OCI-LY3 (cell line): ENCODE measurements around the gene PRPH.
A peak's percentile ranks its signal among the peaks of the same experiment; 100 is the strongest.

Experiments used
- H2AFZ ChIP-seq: fragments of 200-600, 300-600 bp; shearing (Covaris generic); 2 replicates; pipeline ENCODE4 v1.6.0; 2014; ENCODE audit warnings: antibody characterized with exemption, low read depth, low read length
- H3K27ac ChIP-seq: fragments of 200-600, 300-600 bp; sonication (generic); 2 replicates; pipeline ENCODE4 v1.5.1; 2014; ENCODE audit warnings: mild to moderate bottlenecking, low read length, moderate library complexity, mixed read lengths
- H3K27me3 ChIP-seq: fragments of 200-600, 300-600 bp; sonication (generic); 2 replicates; pipeline ENCODE4 v1.6.1; 2014; ENCODE audit warnings: low read depth, low read length, mixed read lengths
- H3K36me3 ChIP-seq: fragments of 200-600, 300-600 bp; sonication (generic); replicated peaks from 2 replicates; pipeline ENCODE3; 2014; ENCODE audit warnings: low read depth, low read length, mixed read lengths
- H3K4me1 ChIP-seq: fragments of 300-600, 200-600 bp; sonication (generic); 2 replicates; pipeline ENCODE4 v1.6.1; 2014; ENCODE audit warnings: low read length, mixed read lengths
- H3K4me2 ChIP-seq: fragments of 200-600, 300-600 bp; sonication (generic); 2 replicates; pipeline ENCODE4 v1.6.1; 2014; ENCODE audit warnings: low read length, mixed read lengths
- H3K4me3 ChIP-seq: fragments of 300-600, 200-600 bp; sonication (generic); 2 replicates; pipeline ENCODE4 v1.5.1; 2014; ENCODE audit warnings: antibody characterized with exemption, mild to moderate bottlenecking, low read length, moderate library complexity
- H3K79me2 ChIP-seq: fragments of 300-600, 200-600 bp; shearing (Covaris generic); 2 replicates; pipeline ENCODE4 v1.6.1; 2014; ENCODE audit warnings: mild to moderate bottlenecking, low read length, mixed read lengths
- H3K9ac ChIP-seq: fragments of 300-600, 200-600 bp; shearing (Covaris generic); 2 replicates; pipeline ENCODE4 v1.6.0; 2014; ENCODE audit warnings: mild to moderate bottlenecking, low read length, moderate library complexity
- H3K9me3 ChIP-seq: fragments of 200-600, 300-600 bp; shearing (Covaris generic); 2 replicates; pipeline ENCODE4 v1.6.1; 2014; ENCODE audit warnings: low read length, mixed read lengths; ENCODE audit not compliant: insufficient read depth
- H4K20me1 ChIP-seq: fragments of 200-600, 300-600 bp; sonication (generic); 2 replicates; pipeline ENCODE4 v1.6.1; 2016; ENCODE audit warnings: low read length, mixed read lengths; ENCODE audit not compliant: insufficient read depth
- CTCF ChIP-seq: fragments of 200-600, 300-600 bp; sonication (generic); IDR thresholded peaks from 2 replicates; pipeline ENCODE4 v1.5.1; 2014; ENCODE audit warnings: antibody characterized with exemption, low read length, low read depth
- EZH2phosphoT487 ChIP-seq: fragments of 200-600 bp; shearing (Covaris generic); IDR thresholded peaks from 2 replicates; pipeline ENCODE4 v1.6.1; 2018; ENCODE audit warnings: antibody characterized with exemption, mixed run types, low read depth

The PRPH gene

GRCh38 chr12:49323524-49324097 is 28.7 kb downstream of the PRPH start:
- no peak for TF ChIP-seq CTCF
- TF ChIP-seq EZH2phosphoT487 = no peak
- peak overlapping the region; percentile 92 for H3K9ac ChIP-seq
- H4K20me1 ChIP-seq = no peaks in the 10 kb centered on the region
- H3K4me1 ChIP-seq = peaks cover 11% of the 10 kb centered on the region
- peaks cover 22% of the 10 kb centered on the region for H3K36me3 ChIP-seq
- H3K27me3 ChIP-seq = no peaks in the 10 kb centered on the region
- H3K4me3 ChIP-seq = peak overlapping the region; percentile 96
- peak overlapping the region; percentile 74 for H3K4me2 ChIP-seq
- H3K27ac ChIP-seq = peak overlapping the region; percentile 54
- peak overlapping the region; percentile 93; the same call in 1 of the 2 replicates for H2AFZ ChIP-seq
- no peaks in the 10 kb centered on the region for H3K9me3 ChIP-seq
- peaks cover 11% of the 10 kb centered on the region for H3K79me2 ChIP-seq

GRCh38 chr12:49325606-49326005 is 30.7 kb downstream of the PRPH start:
- Histone ChIP-seq H3K27ac (no peak overlapping the region), H4K20me1 (no peaks in the 10 kb centered on the region), H3K27me3 (no peaks in the 10 kb centered on the region), H2AFZ (no peak overlapping the region), H3K4me1 (peaks cover 11% of the 10 kb centered on the region), H3K79me2 (peaks cover 11% of the 10 kb centered on the region), H3K4me2 (no peak overlapping the region), H3K36me3 (peaks cover 25% of the 10 kb centered on the region), H3K9ac (no peak overlapping the region), H3K4me3 (no peak overlapping the region), H3K9me3 (no peaks in the 10 kb centered on the region)
- TF ChIP-seq EZH2phosphoT487 = no peak
- TF ChIP-seq CTCF = no peak

GRCh38 chr12:49327368-49327767 is 32.4 kb downstream of the PRPH start:
- Histone ChIP-seq H4K20me1 (no peaks in the 10 kb centered on the region), H3K4me2 (no peak overlapping the region), H3K79me2 (peaks cover 11% of the 10 kb centered on the region), H2AFZ (no peak overlapping the region), H3K9me3 (no peaks in the 10 kb centered on the region), H3K4me1 (peaks cover 4% of the 10 kb centered on the region; the same call in 1 of the 2 replicates), H3K27ac (no peak overlapping the region), H3K9ac (no peak overlapping the region), H3K4me3 (no peak overlapping the region), H3K27me3 (no peaks in the 10 kb centered on the region), H3K36me3 (peaks cover 35% of the 10 kb centered on the region)
- TF ChIP-seq EZH2phosphoT487 = no peak
- TF ChIP-seq CTCF = no peak

GRCh38 chr12:49327887-49328286 is 32.9 kb downstream of the PRPH start:
- Histone ChIP-seq H3K79me2 (peaks cover 11% of the 10 kb centered on the region), H2AFZ (no peak overlapping the region), H3K4me1 (peaks cover 4% of the 10 kb centered on the region; the same call in 1 of the 2 replicates), H3K4me2 (no peak overlapping the region), H3K4me3 (no peak overlapping the region), H3K9ac (no peak overlapping the region), H3K27me3 (no peaks in the 10 kb centered on the region), H3K9me3 (no peaks in the 10 kb centered on the region), H3K27ac (no peak overlapping the region), H3K36me3 (peaks cover 35% of the 10 kb centered on the region), H4K20me1 (no peaks in the 10 kb centered on the region)
- TF ChIP-seq EZH2phosphoT487 = no peak
- no peak for TF ChIP-seq CTCF
